ENCODE data around the gene ZNG1B.
"Not testable (repeated sequence)": the region's sequence is repeated elsewhere in the genome, so short reads cannot be mapped to it uniquely, and the experiment has no call there.

The ZNG1B gene

GRCh38 chr2:113437508-113438465, at the start of gene ZNG1B:
ZNG1B (plus strand) TSS chr2:113437691; CDS start chr2:113437869, 178 bp downstream.
- peak; percentile 91 for DNase-seq

- DNase-seq, result peak; percentile 83
Measured at GRCh38 chr2:113390124-113390849, 47.2 kb upstream of the ZNG1B start.

GRCh38 chr2:113391073-113391472, 46.4 kb upstream of the ZNG1B start:
- DNase-seq, result no peak

GRCh38 chr2:113406114-113406513, 31.4 kb upstream of the ZNG1B start:
- no peak for DNase-seq

GRCh38 chr2:113407446-113408099, 29.9 kb upstream of the ZNG1B start:
- no peak for DNase-seq

GRCh38 chr2:113411725-113412352, 25.7 kb upstream of the ZNG1B start:
- not testable (repeated sequence) for DNase-seq

- not testable (repeated sequence) for DNase-seq
Measured at GRCh38 chr2:113412774-113413173, 24.7 kb upstream of the ZNG1B start.

GRCh38 chr2:113431773-113432172, 5.7 kb upstream of the ZNG1B start:
- not testable (repeated sequence) for DNase-seq

GRCh38 chr2:113433468-113433867, 4.0 kb upstream of the ZNG1B start:
- not testable (repeated sequence) for DNase-seq

- DNase-seq, result not testable (repeated sequence)
Measured at GRCh38 chr2:113465770-113466169, 28.3 kb downstream of the ZNG1B start.

- DNase-seq, result not testable (repeated sequence)
Measured at GRCh38 chr2:113476688-113477368, 39.3 kb downstream of the ZNG1B start.

GRCh38 chr2:113496527-113496926, 59.0 kb downstream of the ZNG1B start:
- DNase-seq, result not testable (repeated sequence)

GRCh38 chr2:113498365-113498764, 60.9 kb downstream of the ZNG1B start, which contains the start of gene FOXD4L1:
FOXD4L1 (plus strand) TSS chr2:113498665; CDS start chr2:113499257, 592 bp downstream.
- not testable (repeated sequence) for DNase-seq

GRCh38 chr2:113499019-113499885, 61.8 kb downstream of the ZNG1B start:
- peak; percentile 62 for DNase-seq

- not testable (repeated sequence) for DNase-seq
Measured at GRCh38 chr2:113499886-113500722, 62.6 kb downstream of the ZNG1B start.

GRCh38 chr2:113500723-113501038, 63.2 kb downstream of the ZNG1B start:
- DNase-seq, result peak; percentile 68

- DNase-seq, result not testable (repeated sequence)
Measured at GRCh38 chr2:113502216-113503093, 65.0 kb downstream of the ZNG1B start.

- DNase-seq, result peak; percentile 70
Measured at GRCh38 chr2:113503094-113504042, 65.9 kb downstream of the ZNG1B start.
